ENCODE results near the gene ERC2. TPM values are rescaled to one million over a fixed set of nuclear protein-coding genes. Genes with fewer than 3 reads are reported as not detected.

Gene ERC2
- total RNA-seq, 1 experiment from 2014 or later: 0.47 TPM

DNA sequence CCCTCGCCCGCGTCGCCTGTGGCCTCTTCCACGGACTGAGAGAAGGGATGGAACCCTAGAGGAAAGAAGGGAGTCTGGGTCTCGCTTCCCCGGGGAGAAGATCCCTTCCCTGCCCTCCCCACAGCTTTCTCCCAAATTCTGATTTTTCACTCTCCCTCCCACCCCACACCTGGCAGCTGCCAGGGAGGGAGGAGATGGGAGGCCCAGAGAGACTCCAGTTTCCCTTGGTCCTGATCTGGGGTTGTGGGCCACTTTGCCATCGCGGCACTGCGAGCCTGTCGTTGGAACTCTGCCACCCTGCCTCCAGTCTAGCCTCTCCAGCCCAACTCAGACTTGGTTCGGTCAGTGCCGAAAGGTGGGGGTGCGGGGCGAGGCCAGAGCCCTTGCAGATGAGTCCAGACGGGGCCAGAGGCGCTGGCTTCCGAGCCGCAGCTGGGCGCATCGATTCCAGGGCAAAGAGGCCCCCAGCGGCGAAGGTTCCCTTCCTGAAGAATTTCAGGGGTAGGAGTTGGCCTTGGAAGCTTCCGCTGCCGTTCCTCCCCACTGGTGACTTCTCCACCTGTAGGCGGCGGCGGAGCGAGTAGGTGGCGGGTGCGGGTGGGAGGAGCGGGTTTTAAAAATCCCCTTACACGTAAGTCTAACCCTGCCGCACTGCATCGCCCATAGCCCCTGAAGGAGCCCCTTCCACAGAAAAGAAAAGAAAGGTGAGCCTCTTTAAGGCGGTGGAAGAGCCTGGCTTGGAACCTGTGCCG, 986.3 kb downstream of the ERC2 start:
- DNase-seq (ENCODE audit: extremely low read depth, low read depth): no peak

DNA sequence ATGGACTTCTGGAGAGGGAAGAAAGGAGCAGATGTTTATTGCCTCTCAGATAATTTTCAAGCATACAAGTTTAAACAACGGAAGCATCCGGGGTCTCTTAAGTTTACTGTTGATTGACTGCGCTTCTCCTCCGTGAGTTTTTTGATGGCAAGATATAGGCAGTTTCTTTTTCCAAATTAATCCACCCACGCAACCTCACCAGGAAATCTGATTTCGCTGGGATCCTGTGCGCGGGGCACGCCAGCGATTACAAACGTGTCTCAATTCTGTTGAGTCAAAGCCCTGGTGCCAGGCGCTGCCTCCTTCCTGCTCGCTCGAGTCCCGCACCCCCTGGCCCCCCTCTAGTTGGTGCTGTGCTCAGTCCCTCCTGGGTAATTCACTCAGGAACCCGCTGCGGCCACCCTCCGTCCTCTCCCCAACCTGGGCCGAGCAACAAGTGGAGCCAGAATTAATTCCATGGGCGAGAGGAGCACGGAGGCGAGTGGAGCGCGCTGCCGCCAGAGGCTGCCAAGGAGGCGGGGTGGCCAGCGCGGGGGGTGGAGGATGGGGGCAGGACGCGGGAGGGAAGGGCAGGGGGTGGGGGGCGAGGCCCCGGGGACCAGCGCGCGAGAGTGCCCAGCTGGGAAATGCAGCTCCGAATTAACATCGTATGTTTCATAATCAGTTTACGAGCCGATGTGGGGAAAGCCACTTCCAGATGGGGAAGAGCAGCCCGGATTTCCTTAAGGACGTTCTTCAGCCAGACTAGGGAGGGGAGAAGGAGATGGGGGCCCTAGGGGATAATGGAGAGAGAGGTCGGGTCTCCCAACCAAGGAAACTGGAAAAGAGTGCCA, 987.1 kb downstream of the ERC2 start:
- DNase-seq (ENCODE audit: extremely low read depth, low read depth): no peak

DNA sequence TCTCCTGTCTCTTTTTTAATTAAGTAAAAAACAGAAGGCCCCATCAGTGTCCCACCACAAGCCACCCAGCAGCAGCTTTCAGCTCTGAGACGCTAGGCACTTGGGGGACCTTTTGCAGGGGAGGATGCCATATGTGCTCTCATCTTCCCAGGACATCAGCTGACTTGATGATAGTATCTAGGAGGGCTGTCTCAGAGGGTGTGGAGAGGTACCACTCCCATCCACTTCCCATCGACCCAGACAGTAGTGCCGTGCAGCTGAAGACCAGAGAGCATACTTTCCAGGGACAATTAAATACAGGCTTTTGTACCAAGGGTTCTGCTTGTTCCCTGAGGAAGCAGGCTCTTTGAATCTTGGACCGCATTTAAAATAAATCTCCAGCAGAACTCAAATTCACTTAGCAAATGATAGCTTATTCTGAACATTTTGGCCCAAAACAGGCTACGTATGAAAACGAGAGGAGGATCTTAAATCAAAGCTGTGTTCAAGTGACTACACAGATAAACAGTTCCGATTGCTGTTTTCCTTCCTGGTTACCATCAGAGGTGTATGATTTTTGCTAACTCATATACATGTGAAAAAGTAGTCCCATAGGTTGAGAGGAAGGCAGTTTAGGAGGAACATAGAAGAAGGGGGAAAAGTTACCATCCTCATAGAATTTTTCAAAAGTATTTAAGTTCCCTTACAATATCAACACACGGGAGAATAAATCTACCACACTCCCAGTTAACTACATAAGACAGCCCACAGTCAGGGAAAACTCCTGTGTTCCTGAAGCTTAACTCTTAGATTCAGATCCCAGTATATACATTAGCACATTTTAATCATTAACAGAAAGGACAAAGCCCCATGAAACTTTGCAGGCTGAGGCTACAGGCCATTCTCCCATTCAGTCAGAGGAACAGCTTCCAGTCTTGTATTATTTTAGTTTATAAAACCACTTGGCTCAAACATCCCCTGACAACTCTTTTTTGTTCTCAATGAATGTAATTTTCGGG, 990.7 kb downstream of the ERC2 start:
- DNase-seq (ENCODE audit: extremely low read depth, low read depth): no peak

DNA sequence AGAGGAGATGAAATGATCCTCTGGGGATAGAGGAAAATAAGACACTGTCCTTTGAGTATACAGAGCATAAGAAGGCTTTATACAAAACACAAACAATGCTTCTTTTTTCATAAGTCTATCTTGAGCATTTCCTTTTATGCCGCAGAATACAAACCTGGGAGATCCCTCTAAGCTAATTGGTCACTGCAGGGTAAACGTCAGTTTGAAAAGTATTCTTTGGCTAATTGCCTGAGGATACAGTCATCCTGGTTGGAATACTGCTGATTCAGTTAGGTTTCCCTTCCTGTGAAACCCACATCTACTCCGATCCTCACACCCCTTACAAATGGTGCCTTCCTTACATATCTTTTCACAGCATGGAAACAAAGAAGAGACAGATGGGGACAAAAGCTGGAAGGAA, 991.8 kb downstream of the ERC2 start:
- no peak for DNase-seq (ENCODE audit: extremely low read depth, low read depth)

DNA sequence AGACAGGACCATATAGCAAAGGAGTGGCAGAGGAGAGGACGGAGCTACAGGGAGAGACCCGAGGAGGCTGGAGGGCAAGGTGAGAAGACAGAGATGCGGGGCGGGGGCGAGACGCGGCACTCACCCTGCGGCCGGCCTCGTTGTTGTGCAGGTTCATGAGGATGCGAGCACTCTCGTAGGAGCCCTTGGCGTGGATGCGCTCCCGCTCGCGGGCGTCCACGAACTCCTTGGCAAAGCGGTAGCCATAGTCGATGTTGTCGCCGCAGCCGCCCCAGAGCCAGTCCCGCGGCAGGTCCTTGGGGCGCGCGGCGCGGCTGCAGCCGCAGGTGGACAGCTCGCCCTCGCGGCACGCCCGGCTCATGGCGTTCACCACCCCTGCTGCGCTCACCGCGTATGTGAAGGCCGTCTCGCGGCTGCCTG, 994.0 kb downstream of the ERC2 start:
- DNase-seq (ENCODE audit: extremely low read depth, low read depth): no peak

DNA sequence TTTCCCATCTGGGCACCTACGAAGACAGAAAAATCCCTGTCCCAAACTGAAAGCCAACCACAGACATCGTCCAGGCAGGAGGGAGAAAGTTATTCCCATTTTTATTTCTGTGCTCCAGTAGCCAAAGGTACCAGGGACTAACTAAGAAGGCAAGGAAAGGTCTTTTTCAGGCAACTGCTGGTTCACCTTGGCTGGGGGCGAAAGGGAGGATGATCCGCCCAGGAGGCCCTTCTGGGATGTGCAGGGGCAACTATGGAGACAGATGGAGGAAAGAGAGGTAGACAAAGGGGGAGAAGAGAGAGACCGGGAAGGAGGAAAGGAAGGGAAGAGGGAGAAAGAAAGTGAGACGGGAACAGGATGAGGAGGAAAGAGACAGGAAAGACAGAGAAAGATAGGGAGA, 994.5 kb downstream of the ERC2 start:
- no peak for DNase-seq (ENCODE audit: extremely low read depth, low read depth)

DNA sequence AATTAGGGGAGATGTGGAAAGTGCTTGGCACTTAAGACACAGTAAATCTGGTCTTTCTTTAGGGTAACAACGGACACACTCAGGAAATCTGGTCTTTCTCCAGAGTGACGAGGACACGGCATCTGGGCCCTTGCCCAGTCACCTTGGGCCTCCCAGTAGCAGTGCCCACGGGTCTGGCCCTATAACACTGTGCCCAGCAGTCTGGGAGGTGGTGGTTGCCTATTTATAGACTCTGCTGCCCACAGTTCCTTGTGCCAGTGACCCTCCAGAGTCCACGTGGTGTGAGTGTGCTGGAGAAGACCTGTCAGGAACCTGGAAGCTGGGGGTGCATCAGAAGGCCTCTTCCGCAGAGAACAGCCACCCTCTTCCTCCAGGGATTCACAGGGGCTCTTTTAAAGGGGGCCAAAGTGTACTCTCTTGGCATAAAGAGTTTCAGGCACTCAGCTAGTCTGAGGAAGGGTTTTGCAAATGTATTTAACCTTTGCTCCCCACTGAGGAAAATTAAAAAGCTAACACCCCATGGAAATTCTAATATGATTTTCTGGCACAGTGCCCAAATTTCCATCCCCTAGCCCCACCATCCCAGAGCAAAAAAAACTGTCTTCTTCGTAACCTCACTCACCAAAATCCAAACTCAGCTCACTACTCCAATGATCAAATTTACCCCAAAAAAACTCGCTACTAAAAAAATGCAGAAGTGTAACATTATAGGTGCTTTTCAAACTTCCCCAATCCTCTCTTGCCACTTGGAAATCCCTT, 996.6 kb downstream of the ERC2 start:
- no peak for DNase-seq (ENCODE audit: extremely low read depth, low read depth)

DNA sequence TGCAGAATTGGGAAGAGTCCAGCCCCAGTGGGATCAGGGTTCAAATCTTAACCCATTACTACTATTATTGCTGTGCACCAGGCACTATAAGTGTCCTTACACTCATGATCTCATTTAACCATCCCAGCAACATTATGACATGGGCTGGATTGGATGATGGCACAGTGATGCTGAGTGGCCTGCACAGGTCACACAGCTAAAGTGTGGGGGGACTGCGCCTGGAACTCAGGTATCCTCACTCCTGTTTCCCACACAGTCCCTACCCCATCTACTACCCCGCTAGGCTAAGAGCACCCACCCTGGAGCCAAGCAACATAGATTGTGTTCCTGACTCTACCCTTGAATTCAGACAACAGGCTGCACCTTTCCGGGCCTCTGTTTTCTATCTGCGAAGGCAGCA, 997.2 kb downstream of the ERC2 start:
- DNase-seq (ENCODE audit: extremely low read depth, low read depth): no peak

DNA sequence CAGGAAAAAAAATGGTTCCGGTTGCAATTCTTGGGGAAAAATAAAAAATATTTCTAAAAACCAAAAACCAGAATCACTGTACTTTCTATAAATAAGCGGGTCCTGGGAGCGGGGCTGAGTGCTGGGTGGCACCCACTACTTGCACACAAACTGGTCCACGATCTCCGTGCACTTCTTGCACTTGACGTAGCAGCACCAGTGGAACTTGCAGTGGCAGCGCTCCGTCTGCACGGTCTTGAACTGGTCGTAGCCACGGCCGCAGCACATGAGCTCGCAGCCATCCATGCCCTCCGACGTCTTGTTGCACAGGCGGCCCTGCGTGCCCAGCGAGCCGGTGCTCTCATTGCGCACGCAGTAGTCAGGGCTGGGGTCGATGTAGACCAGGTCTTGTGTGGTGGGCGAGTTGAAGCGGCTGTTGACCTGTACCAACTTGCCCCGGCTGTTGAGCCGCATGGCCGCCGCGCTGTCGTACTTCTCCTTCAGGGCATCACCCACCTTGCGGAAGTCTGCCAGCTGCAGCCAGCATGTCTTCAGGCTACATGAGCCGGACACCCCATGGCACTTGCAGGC, 998.2 kb downstream of the ERC2 start:
- DNase-seq (ENCODE audit: extremely low read depth, low read depth): no peak

DNA sequence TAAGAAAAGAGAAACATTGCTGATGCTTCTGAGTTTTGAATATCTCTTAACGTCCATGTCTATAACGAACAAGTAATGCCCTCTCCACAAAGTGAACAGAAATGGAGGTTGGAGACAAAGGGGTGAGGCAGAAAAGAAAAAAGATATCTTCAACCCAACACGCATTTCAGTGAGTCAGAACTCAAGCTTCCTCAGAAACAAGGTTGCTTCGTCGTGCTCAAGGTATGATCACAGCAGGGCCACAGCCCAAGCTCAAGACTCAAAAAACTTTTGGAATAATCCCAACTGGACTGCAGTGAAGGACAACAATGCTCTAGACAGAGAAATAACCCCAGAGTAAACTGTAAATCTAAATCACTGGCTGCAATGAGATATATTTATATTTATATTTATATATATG, 1000.0 kb downstream of the ERC2 start:
- no peak for DNase-seq (ENCODE audit: extremely low read depth, low read depth)

DNA sequence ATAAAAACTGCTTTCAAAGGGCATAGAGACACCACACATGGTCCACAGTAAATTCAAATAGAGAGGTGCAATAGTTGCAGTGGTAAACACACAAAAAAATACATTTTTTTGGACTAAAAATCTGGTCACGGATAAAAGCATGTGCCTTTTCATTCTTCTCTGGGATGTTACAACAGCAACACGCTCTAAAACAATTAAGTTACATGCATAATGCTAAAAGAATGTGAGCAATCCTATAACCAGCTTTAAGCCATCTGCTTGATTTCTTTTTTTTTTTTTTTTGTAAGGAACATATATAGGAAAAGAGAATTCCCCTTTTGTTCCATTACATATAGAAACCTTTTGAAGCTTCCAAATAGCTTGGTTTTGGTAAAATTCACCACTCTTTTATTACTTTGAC, 1001.2 kb downstream of the ERC2 start:
- no peak for DNase-seq (ENCODE audit: extremely low read depth, low read depth)

DNA sequence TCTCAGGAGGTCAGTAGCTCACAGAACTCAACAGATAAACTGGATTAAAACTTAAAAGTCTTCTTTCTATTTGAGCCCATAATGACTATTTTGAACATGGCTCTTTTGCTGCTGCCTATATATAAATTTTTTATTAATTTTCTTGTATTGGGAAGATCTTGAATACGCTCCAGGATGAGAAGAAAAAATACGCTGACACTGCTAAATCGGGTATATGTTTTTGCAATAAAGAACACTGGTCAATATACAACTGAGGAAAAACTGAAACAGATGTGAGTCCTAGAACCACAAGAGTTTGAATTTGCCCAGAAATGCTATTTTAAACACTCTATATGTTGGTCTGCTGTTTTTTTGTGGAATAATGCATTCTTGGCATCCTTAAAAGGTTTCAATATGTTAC, 1001.7 kb downstream of the ERC2 start:
- no peak for DNase-seq (ENCODE audit: extremely low read depth, low read depth)

DNA sequence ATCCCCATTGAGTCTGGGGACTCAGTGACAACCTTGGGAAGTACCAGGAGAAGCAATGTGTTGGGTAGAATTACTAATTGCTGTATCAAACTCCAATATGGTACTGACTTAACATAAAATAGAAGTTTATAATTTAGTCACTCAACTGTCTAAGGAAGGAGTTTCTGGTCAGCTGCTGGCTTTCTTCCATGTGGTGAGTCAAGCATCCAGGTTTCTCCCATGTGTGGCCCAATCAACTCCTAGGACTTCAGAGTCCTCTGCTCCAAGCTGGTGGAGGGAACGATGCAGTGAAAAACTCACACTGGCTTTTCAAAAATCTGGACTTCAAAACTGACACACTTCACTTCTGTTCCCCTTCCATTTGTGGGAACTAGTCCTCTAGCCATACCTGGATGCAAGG, 1006.4 kb downstream of the ERC2 start:
- DNase-seq (ENCODE audit: extremely low read depth, low read depth): no peak

DNA sequence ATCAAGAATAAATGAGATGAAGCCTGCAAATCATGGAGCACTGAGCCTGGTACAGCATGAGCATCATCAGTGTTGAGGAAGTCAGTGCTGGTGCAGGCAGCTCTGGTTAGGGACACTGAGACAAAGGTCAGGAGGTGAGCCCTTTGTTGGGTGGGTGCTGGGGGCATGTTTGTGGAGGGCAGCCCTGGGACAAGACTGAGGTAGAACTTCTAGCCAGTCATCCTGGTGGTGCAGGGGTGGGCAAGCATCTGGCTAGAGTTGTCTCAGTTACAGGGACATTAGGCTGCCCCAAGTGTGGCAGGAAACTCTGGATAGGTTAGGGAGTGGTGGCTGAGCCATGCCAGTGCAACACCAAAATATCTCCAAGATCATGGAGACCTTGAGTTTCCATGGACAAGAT, 1008.4 kb downstream of the ERC2 start:
- DNase-seq (ENCODE audit: extremely low read depth, low read depth): no peak

Small RNA genes lying within 50 kb of the gene (small RNA-seq; reads per million reads assigned to genes)
- gene MIR3938: 0 reads per million in 2 experiments
- gene RNA5SP133: 0 reads per million in 2 experiments

Other genes starting within 250 kb of the ERC2 start
- gene CCDC66, start 88.7 kb upstream of the ERC2 start, total RNA-seq (2014; rRNA removed; shearing (Covaris generic)): 23.0 and 25.5 TPM in 2 replicates
- 62.6 and 75.5 TPM in 2 replicates for gene TASOR, start 214.8 kb upstream of the ERC2 start, total RNA-seq (2014; rRNA removed; shearing (Covaris generic))